Activated CD8-positive, alpha-beta memory T cell treated with anti-CD3 and anti-CD28 coated beads, Interleukin-2, amount 50 U/mL, for 24 hours (primary cell): ENCODE measurements around the gene RNF212.
"Not testable (repeated sequence)": the region's sequence is repeated elsewhere in the genome, so short reads cannot be mapped to it uniquely, and the experiment has no call there.

Source experiments
- DNase-seq: peaks from one replicate; pipeline ENCODE4 v3.0.0-alpha.2; 2020; ENCODE audit errors: extremely low read depth

RNF212 gene

GRCh38 chr4:1048773-1049590 lies 64.4 kb downstream of the RNF212 start:
- DNase-seq = no peak

GRCh38 chr4:1047976-1048772 lies 65.2 kb downstream of the RNF212 start:
- no peak for DNase-seq

GRCh38 chr4:1047106-1047975 lies 66.0 kb downstream of the RNF212 start:
- no peak for DNase-seq

- DNase-seq = not testable (repeated sequence)
Observed at GRCh38 chr4:1046581-1047011, 66.8 kb downstream of the RNF212 start.

GRCh38 chr4:1045595-1046201 lies 67.7 kb downstream of the RNF212 start:
- DNase-seq = no peak

- no peak for DNase-seq
Observed at GRCh38 chr4:1045193-1045594, 68.2 kb downstream of the RNF212 start.

GRCh38 chr4:1044469-1045192 lies 68.7 kb downstream of the RNF212 start:
- DNase-seq = no peak

- DNase-seq = no peak
Observed at GRCh38 chr4:1043651-1044468, 69.5 kb downstream of the RNF212 start.

GRCh38 chr4:1043162-1043561 lies 70.2 kb downstream of the RNF212 start:
- DNase-seq = no peak

GRCh38 chr4:1042352-1043055 lies 70.9 kb downstream of the RNF212 start:
- DNase-seq = no peak

- DNase-seq = no peak
Observed at GRCh38 chr4:1041936-1042330, 71.4 kb downstream of the RNF212 start.

- no peak for DNase-seq
Observed at GRCh38 chr4:1041147-1041935, 72.0 kb downstream of the RNF212 start.

- no peak for DNase-seq
Observed at GRCh38 chr4:1040344-1041146, 72.8 kb downstream of the RNF212 start.

- no peak for DNase-seq
Observed at GRCh38 chr4:1039493-1040343, 73.6 kb downstream of the RNF212 start.

GRCh38 chr4:1038948-1039492 lies 74.3 kb downstream of the RNF212 start:
- no peak for DNase-seq
